Motor neuron (in vitro differentiated cells): ENCODE measurements around the gene IL6R. TPM values are rescaled to one million over a fixed set of nuclear protein-coding genes. Genes with fewer than 3 reads are reported as not detected.
A peak's percentile ranks its signal among the peaks of the same experiment; 100 is the strongest.

Experiments used
- ATAC-seq, 8 experiments: fragments of 200-7000 bp; cut with Tn5 transposase; replicated peaks in 6 of 8; 2 replicates each; pipeline ENCODE4 v1.8.0; 2021; ENCODE audit warnings: mild to moderate bottlenecking in 8 of 8, moderate library complexity in 8 of 8
- H3K27ac ChIP-seq, 2 donors: fragments of 250-450 bp; sonication (Bioruptor Pico); 2 replicates each; pipeline ENCODE4 v1.9.0; 2021; ENCODE audit warnings: antibody characterized with exemption in 2 of 2, mild to moderate bottlenecking in 2 of 2, moderate library complexity in 1 of 2
- H3K4me1 ChIP-seq, 2 donors: fragments of 250-450 bp; sonication (Bioruptor Pico); replicated peaks in 1 of 2; 2 replicates each; pipeline ENCODE4 v1.6.1; 2021; ENCODE audit warnings: antibody characterized with exemption in 2 of 2, mild to moderate bottlenecking in 2 of 2, moderate library complexity in 1 of 2
- H3K4me3 ChIP-seq, 5 donors: fragments of 250-450 bp; sonication (Bioruptor Pico); 2 replicates each; pipeline ENCODE4 v1.9.0; 2021; ENCODE audit warnings: antibody characterized with exemption in 5 of 5, mild to moderate bottlenecking in 5 of 5, moderate library complexity in 4 of 5
- WGBS, 10 experiments: fragments of 450-650 bp; shearing (Covaris generic); methylation state at CpG; one replicate each; pipeline ENCODE4 v1.0.0; 2022; 5-methylcytosine and 5-hydroxymethylcytosine counted together
- in situ Hi-C, 9 experiments: fragments of 400-800 bp; cut with MboI; loops; one replicate each; pipeline ENCODE4 v1.15.0; 2021; ENCODE audit warnings: low sequenced_read_pairs in 9 of 9, low pct_unique_long_range_greater_than_20kb in 2 of 9; ENCODE audit not compliant: unreplicated experiment in 9 of 9
- total RNA-seq, 8 experiments: library from RNA; unstranded; fragments of 300-600 nt; gene quantifications; 2 replicates each; pipeline versions ENCODE4 v1.2.3 to v1.2.4, GENCODE V29; 2022

The IL6R gene
- total RNA-seq, 8 experiments from 2014 or later, result 0.16 to 35.0 (median 3.3) TPM

DNA sequence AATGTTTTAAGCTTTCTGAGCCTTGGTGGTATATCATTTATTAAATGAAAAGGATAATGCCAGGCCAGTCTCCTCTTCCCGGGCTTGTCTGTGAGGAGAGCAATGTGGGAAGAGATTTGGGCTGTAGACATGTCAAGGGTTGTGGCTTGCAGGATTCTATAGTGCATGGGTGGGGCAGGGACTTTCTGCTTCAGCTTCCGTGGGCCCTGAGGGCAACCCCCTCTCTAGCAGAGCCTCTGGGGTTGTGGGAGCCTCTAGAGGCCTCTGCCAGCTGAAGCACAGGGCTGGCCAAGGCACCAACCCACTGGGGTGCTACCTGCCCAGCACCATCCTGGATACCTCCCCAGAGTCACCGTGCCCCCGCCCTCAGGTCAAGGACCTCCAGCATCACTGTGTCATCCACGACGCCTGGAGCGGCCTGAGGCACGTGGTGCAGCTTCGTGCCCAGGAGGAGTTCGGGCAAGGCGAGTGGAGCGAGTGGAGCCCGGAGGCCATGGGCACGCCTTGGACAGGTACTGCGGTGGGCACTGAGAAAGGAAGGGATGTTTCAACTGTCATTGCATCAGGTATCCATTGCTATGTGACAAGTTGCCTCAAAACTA lies 30.6 kb downstream of the IL6R start:
- H3K4me1 ChIP-seq, result peaks cover 19 to 20% of the 10 kb centered on the region in 2 donors
- ATAC-seq, result no peak
- H3K27ac ChIP-seq, result no peak overlapping the region
- whole genome bisulfite sequencing, 10 experiments, result 70 to 100% (median 97%) methylated on average over 1 to 14 of the region's 15 CpGs; no CpG with 5 or more reads in 3 of the 10 experiments
- in situ Hi-C loops, result no loop called here
- no peak overlapping the region for H3K4me3 ChIP-seq

- no peak overlapping the region for H3K4me3 ChIP-seq
- peaks cover 11 to 12% of the 10 kb centered on the region in 2 donors for H3K4me1 ChIP-seq
- WGBS, 10 experiments, result 21 to 100% (median 85%) methylated on average over 1 to 9 of the region's 9 CpGs; no CpG with 5 or more reads in 1 of the 10 experiments
Measured at GRCh38 chr1:154436433-154436832, 31.3 kb downstream of the IL6R start.

GRCh38 chr1:154440036-154440804 lies 35.1 kb downstream of the IL6R start:
- peak in 1 of 8 experiments; percentile 31 for ATAC-seq
- in situ Hi-C loops, result no loop called here

More at GRCh38 chr1:154436433-154436832, 31.3 kb downstream of the IL6R start:
- H3K27ac ChIP-seq, result no peak overlapping the region
- ATAC-seq, result no peak
- in situ Hi-C loops, result no loop called here

GRCh38 chr1:154441241-154441888 lies 36.2 kb downstream of the IL6R start:
- Histone ChIP-seq H3K27ac (no peak overlapping the region), H3K4me1 (peaks cover 3 to 4% of the 10 kb centered on the region in 2 donors), H3K4me3 (no peak overlapping the region)
- ATAC-seq, result no peak
- in situ Hi-C loops, result no loop called here
- WGBS, 10 experiments, result 60 to 100% (median 90%) methylated on average over 2 to 8 of the region's 8 CpGs; no CpG with 5 or more reads in 1 of the 10 experiments

More at GRCh38 chr1:154440036-154440804, 35.1 kb downstream of the IL6R start:
- WGBS, 10 experiments, result 50 to 100% (median 87%) methylated on average over 1 to 6 of the region's 6 CpGs
- H3K4me3 ChIP-seq, result no peak overlapping the region
- no peak overlapping the region for H3K27ac ChIP-seq
- H3K4me1 ChIP-seq, result peaks cover 3 to 4% of the 10 kb centered on the region in 2 donors

DNA sequence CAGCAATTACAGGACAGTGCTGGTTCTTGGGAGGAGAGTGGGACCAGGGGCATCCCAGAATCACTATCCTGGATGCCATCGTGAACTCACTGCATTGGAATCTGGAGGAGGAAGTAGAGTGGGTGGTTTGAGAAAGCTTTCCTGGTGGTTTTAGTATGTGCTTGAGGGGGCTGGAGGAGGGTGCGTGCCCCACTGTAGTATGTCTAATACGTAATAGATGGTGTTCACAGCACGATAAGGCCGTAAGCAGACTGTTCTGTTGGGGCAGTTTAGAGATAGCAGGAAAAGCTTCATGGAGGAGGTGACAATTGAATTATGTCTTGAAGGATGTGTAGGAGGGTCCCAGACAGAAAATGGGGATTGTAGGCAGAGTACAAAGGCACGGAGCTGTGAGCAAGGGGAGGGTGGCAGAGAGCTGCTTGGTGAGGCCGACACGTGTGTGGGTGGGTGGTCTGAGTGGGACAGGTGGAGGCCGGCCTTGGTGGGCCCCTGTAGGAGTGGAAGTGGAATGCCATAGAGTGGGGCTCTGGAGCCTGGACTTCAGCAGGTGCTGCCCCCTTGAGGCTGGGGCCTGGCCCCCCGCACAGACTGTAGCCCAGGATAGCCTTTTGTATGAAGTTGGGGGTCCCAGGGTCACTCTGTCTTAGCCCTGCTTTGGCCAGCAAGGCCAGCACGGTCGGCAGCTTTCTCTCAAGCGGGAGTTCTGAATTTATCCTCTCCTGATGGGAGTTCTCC lies 37.0 kb downstream of the IL6R start:
- in situ Hi-C loops, result no loop called here
- WGBS, 10 experiments, result 70 to 91% (median 83%) methylated on average over 2 to 12 of the region's 13 CpGs; no CpG with 5 or more reads in 2 of the 10 experiments
- no peak overlapping the region for H3K4me3 ChIP-seq

GRCh38 chr1:154443274-154444013 lies 38.3 kb downstream of the IL6R start:
- in situ Hi-C loops, result no loop called here
- ATAC-seq, result no peak
- 40 to 100% (median 84%) methylated on average over 1 to 7 of the region's 8 CpGs; no CpG with 5 or more reads in 3 of the 10 experiments for WGBS, 10 experiments
- no peak overlapping the region for H3K27ac ChIP-seq
- peaks cover 2 to 4% of the 10 kb centered on the region in 2 donors for H3K4me1 ChIP-seq
- H3K4me3 ChIP-seq, result no peak overlapping the region

More for the DNA sequence above, 37.0 kb downstream of the IL6R start:
- Histone ChIP-seq H3K4me1 (peaks cover 3 to 4% of the 10 kb centered on the region in 2 donors), H3K27ac (no peak overlapping the region)
- ATAC-seq, result peak in 4 of 8 experiments; percentile 23 to 70 (median 32)

GRCh38 chr1:154445040-154445472 lies 39.9 kb downstream of the IL6R start:
- Histone ChIP-seq H3K4me1 (no peaks in the 10 kb centered on the region), H3K4me3 (no peak overlapping the region), H3K27ac (no peak overlapping the region)
- in situ Hi-C loops, result no loop called here
- ATAC-seq, result peak in 4 of 8 experiments; percentile 35 to 61 (median 44)
- 32 to 100% (median 69%) methylated on average over 2 to 5 of the region's 7 CpGs; no CpG with 5 or more reads in 3 of the 10 experiments for WGBS, 10 experiments

- H3K4me3 ChIP-seq, result no peak overlapping the region
- no peak overlapping the region for H3K27ac ChIP-seq
- no peaks in the 10 kb centered on the region for H3K4me1 ChIP-seq
- ATAC-seq, result peak in 3 of 8 experiments; percentile 36 to 39 (median 37)
- in situ Hi-C loops, result no loop called here
- 29 to 100% (median 78%) methylated on average over 1 to 10 of the region's 10 CpGs for WGBS, 10 experiments
Measured at GRCh38 chr1:154446292-154446691, 41.1 kb downstream of the IL6R start.

GRCh38 chr1:154446789-154447188 lies 41.6 kb downstream of the IL6R start:
- Histone ChIP-seq H3K27ac (no peak overlapping the region), H3K4me3 (no peak overlapping the region), H3K4me1 (no peaks in the 10 kb centered on the region)
- 43 to 100% (median 94%) methylated on average over 1 to 6 of the region's 6 CpGs; no CpG with 5 or more reads in 3 of the 10 experiments for WGBS, 10 experiments
- in situ Hi-C loops, result no loop called here
- no peak for ATAC-seq

GRCh38 chr1:154448331-154448811 lies 43.2 kb downstream of the IL6R start:
- no peak overlapping the region for H3K4me3 ChIP-seq
- H3K27ac ChIP-seq, result no peak overlapping the region
- in situ Hi-C loops, result no loop called here
- WGBS, 10 experiments, result 58 to 100% (median 87%) methylated on average over 2 to 6 of the region's 7 CpGs; no CpG with 5 or more reads in 1 of the 10 experiments
- ATAC-seq, result no peak
- H3K4me1 ChIP-seq, result peaks cover 3% of the 10 kb centered on the region in 2 donors

- ATAC-seq, result peak in 7 of 8 experiments; percentile 27 to 51 (median 39)
- in situ Hi-C loops, result no loop called here
- 0 to 93% (median 86%) methylated on average over 1 to 5 of the region's 5 CpGs; no CpG with 5 or more reads in 5 of the 10 experiments for WGBS, 10 experiments
- H3K4me1 ChIP-seq, result peaks cover 16 to 18% of the 10 kb centered on the region in 2 donors
- no peak overlapping the region for H3K4me3 ChIP-seq
- no peak overlapping the region for H3K27ac ChIP-seq
Measured at GRCh38 chr1:154453161-154453560, 48.0 kb downstream of the IL6R start.
